ENCODE measurements around the gene PPFIA1. TPM values are rescaled to one million over a fixed set of nuclear protein-coding genes. Genes with fewer than 3 reads are reported as not detected.

Gene PPFIA1
- total RNA-seq, 1 experiment from 2014 or later: 63.4 TPM

- H2BK20ac ChIP-seq (ENCODE audit: low read depth, low read length, poor library complexity, severe bottlenecking): no peak overlapping the region
- H3K79me1 ChIP-seq (ENCODE audit: insufficient read depth, low read depth, low read length, poor library complexity, severe bottlenecking): peaks cover 15% of the 10 kb centered on the region
- H3K9me3 ChIP-seq (ENCODE audit: control insufficient read depth, low read depth, low read length): no peaks in the 10 kb centered on the region
- H4K8ac ChIP-seq (replicated peaks; ENCODE audit: insufficient read length, low read depth, low read length): no peak overlapping the region
- no peak overlapping the region for H2BK120ac ChIP-seq (ENCODE audit: low read depth, low read length, poor library complexity, severe bottlenecking)
- no peak overlapping the region for H3K9ac ChIP-seq (ENCODE audit: extremely low read depth, insufficient read length, low read length)
- no peak overlapping the region for H3T11ph ChIP-seq (ENCODE audit: low read length)
- H3K4me1 ChIP-seq (ENCODE audit: insufficient read depth, low read length): no peaks in the 10 kb centered on the region; the same call in 1 of the 2 replicates
- no peak overlapping the region for H3K4me3 Mint-ChIP-seq
- no peaks in the 10 kb centered on the region for H3K27me3 ChIP-seq (ENCODE audit: insufficient read depth, low read length)
- H3K14ac ChIP-seq (ENCODE audit: insufficient read depth, low read length): no peak overlapping the region
- no peak for DNase-seq
- H3K27me3 Mint-ChIP-seq (ENCODE audit: low read depth): no peaks in the 10 kb centered on the region
- H3K4ac ChIP-seq (ENCODE audit: low read depth, low read length): no peak overlapping the region
- no peaks in the 10 kb centered on the region for H3K23me2 ChIP-seq (ENCODE audit: insufficient read length, low read depth, low read length, poor library complexity, severe bottlenecking)
- no peak overlapping the region for H3K56ac ChIP-seq (ENCODE audit: insufficient read length, low read depth, low read length)
- TF ChIP-seq CTCF (conservative IDR thresholded peaks at IDR 0.05): no peak
- no peak overlapping the region for H3K4me2 ChIP-seq (ENCODE audit: insufficient read depth, insufficient read length, low read length)
- peaks cover 13 to 14% of the 10 kb centered on the region in 2 experiments; a peak in 3 of 4 replicates for H3K4me1 Mint-ChIP-seq
- peaks cover 36 to 84% (median 81%) of the 10 kb centered on the region in 3 experiments; a peak in 6 of 7 replicates for H3K36me3 Mint-ChIP-seq (ENCODE audit: insufficient read depth in 1 of 3, low read depth in 3 of 3)
- no CpG with 5 or more reads among the region's 7 CpGs for WGBS (ENCODE audit: extremely low coverage, insufficient read length, low lambda C conversion rate)
- H3K9me3 Mint-ChIP-seq: no peaks in the 10 kb centered on the region
- no peaks in the 10 kb centered on the region for H4K20me1 ChIP-seq (ENCODE audit: control insufficient read depth, insufficient read depth, insufficient read length)
- H2BK5ac ChIP-seq (ENCODE audit: insufficient read length, low read length): no peak overlapping the region
- H2AK5ac ChIP-seq (ENCODE audit: insufficient read length, low read length): no peak overlapping the region
- no peak overlapping the region for H2BK12ac ChIP-seq (ENCODE audit: insufficient read length, low read depth, low read length)
- no peak overlapping the region for H3K18ac ChIP-seq (ENCODE audit: insufficient read length, low read depth, low read length)
- H2BK15ac ChIP-seq (ENCODE audit: low read depth, low read length): no peak overlapping the region
- no peak overlapping the region for H4K91ac ChIP-seq (ENCODE audit: insufficient read length, low read depth, low read length)
- H2AFZ ChIP-seq (ENCODE audit: low read length): no peak overlapping the region
- no peak overlapping the region for H3K27ac ChIP-seq (ENCODE audit: insufficient read length, low read depth, low read length)
- peak overlapping the region in 2 of 3 experiments; percentile 59 to 87; a peak in 3 of 7 replicates for H3K27ac Mint-ChIP-seq
- no peak overlapping the region for H3K23ac ChIP-seq (ENCODE audit: insufficient read length, low read depth, low read length)
- H4K5ac ChIP-seq (ENCODE audit: insufficient read length, low read depth, low read length): no peak overlapping the region
- peaks cover 11% of the 10 kb centered on the region for H3K79me2 ChIP-seq (ENCODE audit: insufficient read depth, low read length)
Observed at GRCh38 chr11:70281156-70281609, 10.7 kb downstream of the PPFIA1 start.

All from H9 (cell line).